T-helper 2 cell treated with Interferon-gamma antibody and Interleukin-4, amounts not matched to agents 5 μg/mL and 100 μg/mL, for 36 hours (primary cell): ENCODE measurements around the gene SIM1.
A peak's percentile ranks its signal among the peaks of the same experiment; 100 is the strongest.

Source experiments
- DNase-seq: peaks from one replicate; pipeline ENCODE4 v3.0.0; 2021; ENCODE audit warnings: low spot score
- H3K27ac Mint-ChIP-seq: one replicate; pipeline ENCODE4 v1.8.0; 2021; ENCODE audit warnings: mild to moderate bottlenecking, mixed read lengths
- H3K27me3 Mint-ChIP-seq: one replicate; pipeline ENCODE4 v1.8.0; 2021; ENCODE audit warnings: low read depth, mixed read lengths
- H3K36me3 Mint-ChIP-seq: one replicate; pipeline ENCODE4 v1.8.0; 2021; ENCODE audit warnings: low read depth, mixed read lengths
- H3K4me1 Mint-ChIP-seq: one replicate; pipeline ENCODE4 v1.8.0; 2021; ENCODE audit warnings: low read depth, mixed read lengths
- H3K4me3 Mint-ChIP-seq: one replicate; pipeline ENCODE4 v1.8.0; 2022; ENCODE audit warnings: mild to moderate bottlenecking, moderate library complexity, mixed read lengths
- H3K9me3 Mint-ChIP-seq: one replicate; pipeline ENCODE4 v1.8.0; 2021; ENCODE audit warnings: mixed read lengths

SIM1 gene

DNA sequence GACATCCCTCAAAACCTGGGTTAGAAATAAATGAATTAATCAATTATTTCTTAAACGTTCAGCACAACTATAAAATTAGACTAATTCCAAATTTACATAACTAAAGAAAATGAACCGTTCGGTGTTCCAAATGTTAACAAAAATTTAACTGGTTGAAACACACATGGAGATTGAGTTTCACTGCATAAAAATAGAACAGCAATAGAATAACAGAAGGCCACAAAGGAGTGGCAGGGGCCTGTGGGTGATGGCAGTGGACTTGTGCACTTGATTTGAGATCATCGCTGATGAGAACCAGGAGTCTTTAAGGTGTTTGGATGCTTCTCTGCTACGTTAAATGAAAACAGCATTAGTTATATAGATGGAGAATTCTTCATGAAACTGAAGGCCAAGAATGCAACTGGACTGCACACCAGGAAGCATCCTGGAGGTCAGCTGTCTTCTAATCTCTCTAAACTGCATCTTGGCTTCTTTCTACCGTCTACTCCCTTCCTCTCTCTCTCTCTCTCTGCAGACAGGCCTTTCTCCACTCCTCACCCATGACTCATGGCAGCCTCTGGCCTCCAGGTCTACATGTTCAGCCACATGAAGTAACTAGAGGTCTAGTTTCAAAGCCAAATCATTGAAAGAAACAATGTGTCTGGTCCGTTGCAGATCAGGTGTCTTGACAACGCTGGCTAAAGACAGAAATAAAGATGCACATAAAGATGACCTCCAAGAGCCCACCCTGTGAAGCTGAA lies 111.3 kb downstream of the SIM1 start:
- Mint-ChIP-seq H3K4me1 (no peaks in the 10 kb centered on the region), H3K36me3 (no peaks in the 10 kb centered on the region), H3K27ac (no peak overlapping the region), H3K9me3 (no peaks in the 10 kb centered on the region), H3K27me3 (no peaks in the 10 kb centered on the region), H3K4me3 (no peak overlapping the region)
- no peak for DNase-seq

DNA sequence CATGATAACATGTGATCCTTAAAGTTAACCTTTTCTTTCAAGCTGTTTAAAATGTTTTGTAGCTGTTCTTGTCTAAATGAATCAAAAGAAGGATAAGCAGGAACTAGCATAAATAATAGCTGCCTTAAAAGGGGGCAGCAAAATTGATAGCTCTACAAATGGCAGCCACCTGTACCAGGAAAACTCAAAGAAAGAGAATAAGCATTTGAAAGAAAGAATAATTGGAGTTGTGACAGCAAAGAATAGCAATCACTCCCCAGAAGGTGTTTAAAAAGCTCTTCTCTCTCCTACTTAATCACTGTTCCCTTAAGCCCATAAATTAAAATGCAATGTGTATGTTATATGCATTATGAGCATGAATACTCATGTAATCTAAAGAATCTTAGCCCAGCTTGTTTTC lies 114.6 kb downstream of the SIM1 start:
- H3K9me3 Mint-ChIP-seq, result no peaks in the 10 kb centered on the region
- DNase-seq, result no peak
- H3K27ac Mint-ChIP-seq, result no peak overlapping the region
- H3K36me3 Mint-ChIP-seq, result no peaks in the 10 kb centered on the region
- no peaks in the 10 kb centered on the region for H3K27me3 Mint-ChIP-seq
- no peak overlapping the region for H3K4me3 Mint-ChIP-seq
- H3K4me1 Mint-ChIP-seq, result peaks cover 14% of the 10 kb centered on the region

GRCh38 chr6:100349366-100349765 lies 115.4 kb downstream of the SIM1 start:
- H3K9me3 Mint-ChIP-seq, result no peaks in the 10 kb centered on the region
- H3K4me3 Mint-ChIP-seq, result no peak overlapping the region
- no peak for DNase-seq
- peaks cover 14% of the 10 kb centered on the region for H3K4me1 Mint-ChIP-seq
- no peaks in the 10 kb centered on the region for H3K27me3 Mint-ChIP-seq
- H3K27ac Mint-ChIP-seq, result no peak overlapping the region
- no peaks in the 10 kb centered on the region for H3K36me3 Mint-ChIP-seq

DNA sequence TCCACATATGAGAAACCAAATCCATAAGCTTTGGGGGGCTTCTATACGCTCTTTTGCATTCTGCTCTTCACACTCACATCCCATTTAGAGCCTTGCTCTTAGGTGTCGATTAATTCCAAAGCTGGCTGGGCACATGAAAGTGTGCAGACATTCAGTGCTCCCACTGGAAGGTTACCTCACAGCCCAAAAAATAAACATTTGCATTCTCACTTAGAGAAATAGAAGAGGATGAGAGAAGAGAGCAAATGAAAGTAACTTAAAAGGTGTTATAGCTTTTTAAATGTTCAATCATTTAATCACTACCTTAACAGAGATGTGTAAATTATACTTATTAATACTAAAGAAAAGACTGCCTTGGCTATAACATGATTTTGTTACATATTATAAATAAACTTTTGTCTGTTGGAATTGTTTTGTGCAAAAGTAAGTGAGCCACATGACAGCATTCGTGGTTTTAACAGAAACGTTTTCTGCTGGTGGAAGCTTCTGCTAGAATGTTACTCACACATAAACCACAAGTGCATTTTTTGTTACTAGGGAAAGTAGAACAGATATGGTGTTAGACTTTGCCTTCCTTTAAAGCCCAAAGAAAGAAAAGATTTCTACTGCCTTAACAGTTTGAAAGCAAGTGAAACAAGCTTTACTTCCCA lies 116.7 kb downstream of the SIM1 start:
- DNase-seq, result no peak
- Mint-ChIP-seq H3K27me3 (peaks cover 4% of the 10 kb centered on the region), H3K36me3 (no peaks in the 10 kb centered on the region), H3K4me3 (peak overlapping the region; percentile 21), H3K4me1 (peaks cover 14% of the 10 kb centered on the region), H3K27ac (peak overlapping the region; percentile 66), H3K9me3 (no peaks in the 10 kb centered on the region)

- Mint-ChIP-seq H3K4me3 (peak overlapping the region; percentile 13), H3K27me3 (peaks cover 4% of the 10 kb centered on the region), H3K4me1 (peaks cover 14% of the 10 kb centered on the region), H3K36me3 (no peaks in the 10 kb centered on the region), H3K9me3 (no peaks in the 10 kb centered on the region), H3K27ac (no peak overlapping the region)
- no peak for DNase-seq
These were observed 117.9 kb downstream of the SIM1 start for GRCh38 chr6:100346828-100347227.

GRCh38 chr6:100346203-100346602 lies 118.5 kb downstream of the SIM1 start:
- no peak overlapping the region for H3K4me3 Mint-ChIP-seq
- no peak overlapping the region for H3K27ac Mint-ChIP-seq
- no peaks in the 10 kb centered on the region for H3K36me3 Mint-ChIP-seq
- DNase-seq, result no peak
- no peaks in the 10 kb centered on the region for H3K9me3 Mint-ChIP-seq
- peaks cover 4% of the 10 kb centered on the region for H3K27me3 Mint-ChIP-seq
- H3K4me1 Mint-ChIP-seq, result peaks cover 14% of the 10 kb centered on the region

DNA sequence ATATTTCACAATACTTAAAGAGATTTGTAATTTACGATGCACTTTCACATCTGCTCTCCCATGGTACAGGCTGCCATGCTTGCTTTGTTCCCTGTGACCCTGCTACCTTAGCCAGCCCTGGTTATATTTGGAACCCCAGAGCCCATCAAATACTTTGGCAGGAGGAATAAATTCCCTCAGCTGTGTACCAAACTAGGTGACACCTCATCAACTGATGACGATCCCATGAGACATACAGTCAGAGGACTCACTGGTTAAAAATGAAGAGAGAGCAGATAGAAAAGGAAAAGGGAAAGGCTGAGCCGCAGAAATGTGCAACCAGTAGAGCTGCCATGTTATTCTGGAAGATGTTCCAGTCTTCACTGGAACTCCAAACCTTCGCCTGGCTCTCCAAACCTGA lies 120.0 kb downstream of the SIM1 start:
- DNase-seq, result no peak
- H3K9me3 Mint-ChIP-seq, result no peaks in the 10 kb centered on the region
- no peaks in the 10 kb centered on the region for H3K36me3 Mint-ChIP-seq
- H3K4me1 Mint-ChIP-seq, result peaks cover 14% of the 10 kb centered on the region
- H3K27me3 Mint-ChIP-seq, result peaks cover 7% of the 10 kb centered on the region
- no peak overlapping the region for H3K4me3 Mint-ChIP-seq
- H3K27ac Mint-ChIP-seq, result no peak overlapping the region

DNA sequence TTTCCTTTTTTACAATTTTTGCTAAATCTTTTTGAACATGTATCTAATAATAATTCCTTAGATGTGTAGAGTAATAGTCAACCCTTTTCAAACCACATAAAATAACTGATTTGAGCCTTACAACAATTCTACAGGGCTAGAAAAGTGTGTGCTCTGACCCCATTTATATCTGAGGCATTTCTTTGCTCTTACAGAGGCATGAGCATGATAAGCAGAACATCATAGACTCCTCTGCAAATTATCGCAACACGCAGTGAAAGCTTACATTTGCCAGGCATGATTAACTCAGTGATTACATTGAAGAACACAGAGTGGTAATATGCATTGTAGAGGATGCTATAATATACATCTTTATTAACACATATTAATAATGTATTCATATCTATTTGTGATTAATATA lies 120.4 kb downstream of the SIM1 start:
- Mint-ChIP-seq H3K4me3 (no peak overlapping the region), H3K27me3 (peaks cover 7% of the 10 kb centered on the region), H3K4me1 (peaks cover 14% of the 10 kb centered on the region), H3K27ac (no peak overlapping the region), H3K36me3 (no peaks in the 10 kb centered on the region), H3K9me3 (no peaks in the 10 kb centered on the region)
- no peak for DNase-seq

GRCh38 chr6:100343316-100344077 lies 121.2 kb downstream of the SIM1 start:
- H3K36me3 Mint-ChIP-seq, result no peaks in the 10 kb centered on the region
- H3K4me3 Mint-ChIP-seq, result no peak overlapping the region
- peaks cover 14% of the 10 kb centered on the region for H3K4me1 Mint-ChIP-seq
- peaks cover 7% of the 10 kb centered on the region for H3K27me3 Mint-ChIP-seq
- H3K27ac Mint-ChIP-seq, result no peak overlapping the region
- no peaks in the 10 kb centered on the region for H3K9me3 Mint-ChIP-seq
- DNase-seq, result no peak

GRCh38 chr6:100342830-100343229 lies 121.9 kb downstream of the SIM1 start:
- no peaks in the 10 kb centered on the region for H3K9me3 Mint-ChIP-seq
- H3K27me3 Mint-ChIP-seq, result peaks cover 7% of the 10 kb centered on the region
- DNase-seq, result no peak
- no peak overlapping the region for H3K27ac Mint-ChIP-seq
- peaks cover 10% of the 10 kb centered on the region for H3K4me1 Mint-ChIP-seq
- no peak overlapping the region for H3K4me3 Mint-ChIP-seq
- no peaks in the 10 kb centered on the region for H3K36me3 Mint-ChIP-seq

DNA sequence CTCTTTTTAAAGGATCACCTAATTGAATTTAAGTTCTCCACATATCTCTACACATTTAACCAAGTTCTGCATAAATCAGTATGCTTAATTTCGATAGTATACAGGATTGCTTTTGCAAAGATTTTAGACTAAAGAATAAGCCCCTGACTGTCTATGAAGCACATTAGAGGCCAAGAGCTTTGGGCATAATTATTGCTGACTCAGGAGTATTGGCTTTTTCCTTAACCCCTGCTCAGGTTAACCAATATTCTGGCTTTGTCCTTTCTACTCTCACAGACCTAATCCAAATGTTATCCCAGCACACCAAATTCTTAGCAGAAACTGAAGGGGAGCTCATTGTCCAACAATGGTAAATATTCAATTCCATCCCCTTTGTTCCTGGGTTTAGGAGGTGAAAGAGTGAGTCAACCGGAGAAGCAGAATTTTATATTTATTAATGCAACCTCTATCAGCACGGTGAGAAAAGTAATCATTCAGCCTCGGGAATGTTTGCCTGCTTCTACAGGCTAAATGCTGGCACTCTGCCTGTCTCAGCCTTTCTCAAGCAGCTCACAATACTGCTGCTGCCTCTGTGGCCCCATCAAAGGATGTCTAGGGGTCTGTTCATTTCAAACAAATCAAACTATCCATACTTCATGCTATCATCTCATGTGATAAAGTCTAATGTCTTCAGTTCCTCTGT lies 125.0 kb downstream of the SIM1 start:
- H3K27ac Mint-ChIP-seq, result no peak overlapping the region
- no peaks in the 10 kb centered on the region for H3K4me1 Mint-ChIP-seq

GRCh38 chr6:100338090-100338489 lies 126.6 kb downstream of the SIM1 start:
- Mint-ChIP-seq H3K27me3 (peaks cover 13% of the 10 kb centered on the region), H3K9me3 (no peaks in the 10 kb centered on the region), H3K36me3 (no peaks in the 10 kb centered on the region), H3K27ac (no peak overlapping the region), H3K4me3 (no peak overlapping the region), H3K4me1 (no peaks in the 10 kb centered on the region)
- DNase-seq, result no peak

More for the DNA sequence above, 125.0 kb downstream of the SIM1 start:
- no peak for DNase-seq
- Mint-ChIP-seq H3K9me3 (no peaks in the 10 kb centered on the region), H3K36me3 (no peaks in the 10 kb centered on the region), H3K4me3 (no peak overlapping the region), H3K27me3 (peaks cover 17% of the 10 kb centered on the region)

- H3K27ac Mint-ChIP-seq, result no peak overlapping the region
- H3K4me1 Mint-ChIP-seq, result no peaks in the 10 kb centered on the region
- no peak overlapping the region for H3K4me3 Mint-ChIP-seq
- no peaks in the 10 kb centered on the region for H3K36me3 Mint-ChIP-seq
- peaks cover 13% of the 10 kb centered on the region for H3K27me3 Mint-ChIP-seq
- DNase-seq, result no peak
- H3K9me3 Mint-ChIP-seq, result no peaks in the 10 kb centered on the region
These were observed 127.8 kb downstream of the SIM1 start for GRCh38 chr6:100336876-100337275.

DNA sequence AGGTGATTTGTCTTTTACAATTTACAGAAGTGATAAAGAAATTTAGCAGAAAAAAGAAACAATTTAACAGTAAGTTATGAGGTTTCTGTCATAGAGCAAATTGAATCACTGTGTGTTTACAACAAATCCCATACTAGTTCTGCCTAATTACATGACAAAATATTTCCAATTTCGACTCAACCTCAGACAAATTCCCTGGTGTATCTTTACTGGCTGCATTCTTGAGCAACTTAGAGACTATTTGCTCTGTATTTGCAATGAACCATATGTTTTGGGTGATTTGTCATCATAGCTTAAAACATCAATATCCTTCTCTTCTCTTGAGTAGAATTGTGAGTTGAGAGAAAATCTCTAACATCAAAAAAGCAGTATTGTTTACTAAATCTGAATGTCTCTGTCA lies 128.7 kb downstream of the SIM1 start:
- H3K27ac Mint-ChIP-seq, result no peak overlapping the region
- no peaks in the 10 kb centered on the region for H3K36me3 Mint-ChIP-seq
- no peak for DNase-seq
- peaks cover 13% of the 10 kb centered on the region for H3K27me3 Mint-ChIP-seq
- no peak overlapping the region for H3K4me3 Mint-ChIP-seq
- H3K4me1 Mint-ChIP-seq, result no peaks in the 10 kb centered on the region
- no peaks in the 10 kb centered on the region for H3K9me3 Mint-ChIP-seq
